ENCODE measurements around the gene MAGI3.

- TF ChIP-seq JUND (IDR thresholded peaks at IDR 0.05) (no peak), CTCF (IDR thresholded peaks at IDR 0.05; ENCODE audit: low read depth, low read length, missing input control) (no peak), MAX (IDR thresholded peaks at IDR 0.05) (no peak)
Measured at GRCh38 chr1:113678159-113678469, 287.8 kb downstream of the MAGI3 start.

Measured in liver (tissue), 3 donors.